ENCODE results near the gene PSORS1C1. TPM values are rescaled to one million over a fixed set of nuclear protein-coding genes. Genes with fewer than 3 reads are reported as not detected.

PSORS1C1 gene
- total RNA-seq, 6 experiments from 2014 or later = 0.07 to 0.42 TPM; not detected in 4

Small RNA genes within 50 kb of the gene (small RNA-seq; reads per million reads assigned to genes)
- gene POLR2LP1 = 0 reads per million in 2 experiments
- 0 reads per million in 2 experiments for gene RNU6-1133P

Other genes with a start within 250 kb of the PSORS1C1 start
- gene DDR1, start 230.3 kb upstream of the PSORS1C1 start, total RNA-seq = 1 to 10 TPM; 3.2 to 9.9 (median 5.0) TPM
- 10 to 100 TPM in 4 of 6 experiments, 1 to 10 TPM in 2; 3.6 to 21.1 (median 17.3) TPM for gene GTF2H4, start 206.6 kb upstream of the PSORS1C1 start, total RNA-seq
- gene VARS2, start 200.6 kb upstream of the PSORS1C1 start, total RNA-seq = 10 to 100 TPM; 21.5 to 36.1 (median 25.9) TPM
- gene SFTA2, start 182.6 kb upstream of the PSORS1C1 start, total RNA-seq = not detected
- gene MUCL3, start 173.8 kb upstream of the PSORS1C1 start, total RNA-seq = not detected
- gene MUC21, start 131.1 kb upstream of the PSORS1C1 start, total RNA-seq = under 1 TPM in 1 of 6 experiments, not detected in 5; 0.11 TPM
- gene MUC22, start 104.3 kb upstream of the PSORS1C1 start, total RNA-seq = not detected
- gene C6orf15, start 2.2 kb upstream of the PSORS1C1 start, total RNA-seq = not detected
- gene CDSN, start 5.6 kb downstream of the PSORS1C1 start, total RNA-seq = not detected
- gene PSORS1C2, start 24.3 kb downstream of the PSORS1C1 start, total RNA-seq = not detected
- 1 to 10 TPM; 6.0 to 9.1 (median 8.0) TPM for gene CCHCR1, start 43.0 kb downstream of the PSORS1C1 start, total RNA-seq
- gene TCF19, start 43.8 kb downstream of the PSORS1C1 start, total RNA-seq = 1 to 10 TPM in 4 of 6 experiments, under 1 TPM in 2; 0.42 to 4.4 (median 1.3) TPM
- gene POU5F1, start 55.9 kb downstream of the PSORS1C1 start, total RNA-seq = 1 to 10 TPM in 5 of 6 experiments, under 1 TPM in 1; 0.71 to 3.8 (median 2.6) TPM
- 100 to 1,000 TPM; 245 to 565 (median 439) TPM for gene HLA-C, start 157.3 kb downstream of the PSORS1C1 start, total RNA-seq
- 1,000 to 10,000 TPM in 1 of 6 experiments, 100 to 1,000 TPM in 5; 232 to 1,122 (median 585) TPM for gene HLA-B, start 242.4 kb downstream of the PSORS1C1 start, total RNA-seq